ENCODE results near the gene RBBP4. TPM values are rescaled to one million over a fixed set of nuclear protein-coding genes. Genes with fewer than 3 reads are reported as not detected.

RBBP4 gene
- total RNA-seq, 3 donors from 2014 or later: 120 to 156 (median 136) TPM

- peak; percentile 13 for TF ChIP-seq CTCF (IDR thresholded peaks at IDR 0.05)
- intact Hi-C loops (cut with DNase I, micrococcal nuclease): no loop called here
- DNase-seq: peak; percentile 91 to 94 (median 91)
Measured at GRCh38 chr1:32612189-32612881, 38.7 kb upstream of the RBBP4 start.

GRCh38 chr1:32613472-32613871 lies 37.5 kb upstream of the RBBP4 start:
- intact Hi-C loops (cut with DNase I, micrococcal nuclease): no loop called here
- Histone ChIP-seq H3K36me3 (ENCODE audit: low read depth) (no peaks in the 10 kb centered on the region), H3K9me3 (no peaks in the 10 kb centered on the region), H3K4me3 (no peak overlapping the region), H3K4me1 (ENCODE audit: low read depth) (no peaks in the 10 kb centered on the region)
- no peak for TF ChIP-seq CTCF (IDR thresholded peaks at IDR 0.05)
- ATAC-seq (no peak), DNase-seq (no peak)

More at GRCh38 chr1:32612189-32612881, 38.7 kb upstream of the RBBP4 start:
- Histone ChIP-seq H3K4me1 (ENCODE audit: low read depth) (no peaks in the 10 kb centered on the region), H3K4me3 (no peak overlapping the region), H3K36me3 (ENCODE audit: low read depth) (no peaks in the 10 kb centered on the region), H3K9me3 (no peaks in the 10 kb centered on the region)
- peak; percentile 100 for ATAC-seq

- TF ChIP-seq CTCF (IDR thresholded peaks at IDR 0.05): no peak
- no peaks in the 10 kb centered on the region for H3K36me3 ChIP-seq (ENCODE audit: low read depth)
- DNase-seq: no peak
Measured at GRCh38 chr1:32618673-32619221, 32.3 kb upstream of the RBBP4 start.

GRCh38 chr1:32619701-32620485 lies 31.1 kb upstream of the RBBP4 start:
- ATAC-seq (no peak), DNase-seq (no peak)
- Histone ChIP-seq H3K4me3 (no peak overlapping the region), H3K36me3 (ENCODE audit: low read depth) (no peaks in the 10 kb centered on the region), H3K4me1 (ENCODE audit: low read depth) (no peaks in the 10 kb centered on the region), H3K9me3 (no peaks in the 10 kb centered on the region)
- intact Hi-C loops (cut with DNase I, micrococcal nuclease): no loop called here
- no peak for TF ChIP-seq CTCF (IDR thresholded peaks at IDR 0.05)

More at GRCh38 chr1:32618673-32619221, 32.3 kb upstream of the RBBP4 start:
- no peaks in the 10 kb centered on the region for H3K4me1 ChIP-seq (ENCODE audit: low read depth)
- intact Hi-C loops (cut with DNase I, micrococcal nuclease): no loop called here
- ATAC-seq: no peak
- H3K9me3 ChIP-seq: no peaks in the 10 kb centered on the region
- no peak overlapping the region for H3K4me3 ChIP-seq

- Histone ChIP-seq H3K36me3 (ENCODE audit: low read depth) (no peaks in the 10 kb centered on the region), H3K9me3 (no peaks in the 10 kb centered on the region), H3K4me3 (no peak overlapping the region), H3K4me1 (ENCODE audit: low read depth) (no peaks in the 10 kb centered on the region)
- no peak for DNase-seq
- ATAC-seq: no peak
- no peak for TF ChIP-seq CTCF (IDR thresholded peaks at IDR 0.05)
- intact Hi-C loops (cut with DNase I, micrococcal nuclease): no loop called here
Measured at GRCh38 chr1:32622205-32622604, 28.8 kb upstream of the RBBP4 start.
